CD4-positive, alpha-beta memory T cell (primary cell): Measurements from ENCODE around the gene DIP2C. TPM values are rescaled to one million over a fixed set of nuclear protein-coding genes. Genes with fewer than 3 reads are reported as not detected.
"Not testable (repeated sequence)": the region's sequence is repeated elsewhere in the genome, so short reads cannot be mapped to it uniquely, and the experiment has no call there.

Experiments used
- CTCF ChIA-PET: fragments of 350-600 bp; sonication (Branson Sonifier 250); formaldehyde crosslinking; loops from one replicate; lab custom pipeline; 2021; ENCODE audit warnings: inconsistent platforms; ENCODE audit not compliant: partially characterized antibody; lab: Charles Lee
- POLR2A ChIA-PET: fragments of 350-600 bp; sonication (Branson Sonifier 250); formaldehyde crosslinking; loops from one replicate; lab custom pipeline; 2021; ENCODE audit not compliant: partially characterized antibody; lab: Charles Lee
- DNase-seq, 5 donors: peaks; one replicate each; pipeline versions ENCODE4 v3.0.0 to v3.0.0-alpha.2; 2020 to 2022; ENCODE audit warnings: mixed read lengths in 1 of 5
- H3K27ac ChIP-seq: one replicate; pipeline ENCODE4 v1.7.0; 2013; ENCODE audit warnings: low read depth, low read length
- H3K27me3 ChIP-seq: 2 replicates; pipeline ENCODE4 v1.7.0; 2013; ENCODE audit warnings: mild to moderate bottlenecking, low read length, moderate library complexity; ENCODE audit not compliant: insufficient read depth
- H3K36me3 ChIP-seq: 2 replicates; pipeline ENCODE4 v1.7.0; 2013; ENCODE audit warnings: mild to moderate bottlenecking, low read length, moderate library complexity; ENCODE audit not compliant: insufficient read depth
- H3K4me1 ChIP-seq: 2 replicates; pipeline ENCODE4 v1.7.0; 2013; ENCODE audit warnings: mild to moderate bottlenecking, low read length, moderate library complexity; ENCODE audit not compliant: insufficient read depth
- H3K4me3 ChIP-seq, 2 donors: one replicate each; pipeline ENCODE4 v1.7.0; 2013; ENCODE audit warnings: low read length in 2 of 2, mild to moderate bottlenecking in 1 of 2
- H3K9me3 ChIP-seq, 2 donors: one replicate each; pipeline ENCODE4 v1.7.0; 2013; ENCODE audit warnings: low read length in 2 of 2, control low read depth in 1 of 2; ENCODE audit not compliant: control insufficient read depth in 1 of 2
- H3K27ac Mint-ChIP-seq, 7 donors: one replicate each; pipeline ENCODE4 v1.8.0; 2020 to 2021; ENCODE audit warnings: mixed read lengths in 7 of 7, mild to moderate bottlenecking in 6 of 7, inconsistent platforms in 3 of 7, moderate library complexity in 3 of 7
- H3K27me3 Mint-ChIP-seq, 2 donors: one replicate each; pipeline ENCODE4 v1.8.0; 2020 to 2021; ENCODE audit warnings: mixed read lengths in 2 of 2
- H3K36me3 Mint-ChIP-seq, 2 donors: one replicate each; pipeline ENCODE4 v1.8.0; 2020 to 2021; ENCODE audit warnings: mixed read lengths in 2 of 2, inconsistent platforms in 1 of 2, mild to moderate bottlenecking in 1 of 2
- H3K4me1 Mint-ChIP-seq, 4 donors: one replicate each; pipeline ENCODE4 v1.8.0; 2020 to 2021; ENCODE audit warnings: mixed read lengths in 4 of 4, mild to moderate bottlenecking in 1 of 4
- H3K4me3 Mint-ChIP-seq, 8 donors: one replicate each; pipeline ENCODE4 v1.8.0; 2020 to 2021; ENCODE audit warnings: mixed read lengths in 8 of 8, mild to moderate bottlenecking in 7 of 8, moderate library complexity in 6 of 8, inconsistent platforms in 3 of 8
- H3K9me3 Mint-ChIP-seq, 8 donors: one replicate each; pipeline ENCODE4 v1.8.0; 2020 to 2021; ENCODE audit warnings: mixed read lengths in 8 of 8, mild to moderate bottlenecking in 5 of 8, inconsistent platforms in 3 of 8, moderate library complexity in 1 of 8
- intact Hi-C: fragments of 100-400 bp; cut with micrococcal nuclease; formaldehyde crosslinking; loops from one replicate; pipeline ENCODE4 v1.15.1; 2023
- polyA plus RNA-seq, 2 donors: library from polyadenylated mRNA; unstranded; fragments of 300-500 nt; fragmentation: Illumina TruSeq; gene quantifications; one replicate each; pipeline ENCODE4 v1.2.3, GENCODE V29; 2021
- total RNA-seq, 2 experiments: library from RNA; stranded (reverse); gene quantifications; one replicate each; pipeline ENCODE4 v1.2.3, GENCODE V29; 2021

The DIP2C gene
- total and polyA plus RNA-seq, 4 experiments from 2014 or later, result 1.1 to 6.0 (median 3.9) TPM

- Histone ChIP-seq H3K9me3 (no peaks in the 10 kb centered on the region), H3K4me3 (no peak overlapping the region), H3K4me1 (no peaks in the 10 kb centered on the region), H3K27me3 (no peaks in the 10 kb centered on the region), H3K27ac (no peak overlapping the region), H3K36me3 (no peaks in the 10 kb centered on the region)
- no peaks in the 10 kb centered on the region for H3K4me1 Mint-ChIP-seq
- no peak overlapping the region for H3K4me3 Mint-ChIP-seq
- H3K27me3 Mint-ChIP-seq, result peaks cover 5 to 11% of the 10 kb centered on the region in 2 donors
- ChIA-PET POLR2A (no interaction called here), CTCF (no interaction called here)
- no peak overlapping the region for H3K27ac Mint-ChIP-seq
- DNase-seq, result no peak
- peaks cover 3 to 14% (median 9%) of the 10 kb centered on the region in 8 donors for H3K9me3 Mint-ChIP-seq
- intact Hi-C loops, result no loop called here
- no peaks in the 10 kb centered on the region for H3K36me3 Mint-ChIP-seq
These were observed 23.1 kb upstream of the DIP2C start for GRCh38 chr10:712575-712974.

GRCh38 chr10:712089-712488, 22.6 kb upstream of the DIP2C start:
- no peaks in the 10 kb centered on the region for H3K36me3 Mint-ChIP-seq
- no peak overlapping the region for H3K4me3 Mint-ChIP-seq

GRCh38 chr10:707861-708260, 18.4 kb upstream of the DIP2C start:
- H3K36me3 ChIP-seq, result no peaks in the 10 kb centered on the region
- H3K4me3 Mint-ChIP-seq, result no peak overlapping the region
- no peak for DNase-seq
- H3K4me1 ChIP-seq, result no peaks in the 10 kb centered on the region
- H3K36me3 Mint-ChIP-seq, result no peaks in the 10 kb centered on the region
- CTCF ChIA-PET, result no interaction called here
- H3K4me3 ChIP-seq, result no peak overlapping the region
- H3K27ac ChIP-seq, result no peak overlapping the region
- H3K9me3 ChIP-seq, result no peaks in the 10 kb centered on the region
- POLR2A ChIA-PET, result no interaction called here
- peaks cover 18 to 22% of the 10 kb centered on the region in 2 donors for H3K27me3 Mint-ChIP-seq
- intact Hi-C loops, result no loop called here
- peaks cover 0 to 15% (median 7%) of the 10 kb centered on the region in 8 donors for H3K9me3 Mint-ChIP-seq
- H3K27me3 ChIP-seq, result no peaks in the 10 kb centered on the region
- H3K27ac Mint-ChIP-seq, result no peak overlapping the region
- H3K4me1 Mint-ChIP-seq, result no peaks in the 10 kb centered on the region

More at GRCh38 chr10:712089-712488, 22.6 kb upstream of the DIP2C start:
- intact Hi-C loops, result no loop called here
- Histone ChIP-seq H3K27ac (no peak overlapping the region), H3K36me3 (no peaks in the 10 kb centered on the region), H3K9me3 (no peaks in the 10 kb centered on the region), H3K4me3 (no peak overlapping the region), H3K4me1 (no peaks in the 10 kb centered on the region), H3K27me3 (no peaks in the 10 kb centered on the region)
- H3K4me1 Mint-ChIP-seq, result no peaks in the 10 kb centered on the region
- ChIA-PET CTCF (no interaction called here), POLR2A (no interaction called here)
- H3K9me3 Mint-ChIP-seq, result peaks cover 3 to 14% (median 9%) of the 10 kb centered on the region in 8 donors
- peaks cover 10 to 16% of the 10 kb centered on the region in 2 donors for H3K27me3 Mint-ChIP-seq
- DNase-seq, result no peak
- H3K27ac Mint-ChIP-seq, result no peak overlapping the region

- no peaks in the 10 kb centered on the region for H3K9me3 ChIP-seq
- no peak overlapping the region for H3K4me3 Mint-ChIP-seq
- H3K4me3 ChIP-seq, result no peak overlapping the region
- H3K36me3 Mint-ChIP-seq, result no peaks in the 10 kb centered on the region
- ChIA-PET POLR2A (no interaction called here), CTCF (no interaction called here)
- peaks cover 18 to 24% of the 10 kb centered on the region in 2 donors for H3K27me3 Mint-ChIP-seq
- peaks cover 0 to 16% (median 7%) of the 10 kb centered on the region in 8 donors for H3K9me3 Mint-ChIP-seq
- no peak overlapping the region for H3K27ac ChIP-seq
- DNase-seq, result no peak
- H3K27ac Mint-ChIP-seq, result no peak overlapping the region
- no peaks in the 10 kb centered on the region for H3K4me1 Mint-ChIP-seq
- H3K4me1 ChIP-seq, result no peaks in the 10 kb centered on the region
- no peaks in the 10 kb centered on the region for H3K27me3 ChIP-seq
- no peaks in the 10 kb centered on the region for H3K36me3 ChIP-seq
- intact Hi-C loops, result no loop called here
These were observed 18.0 kb upstream of the DIP2C start for GRCh38 chr10:707456-707855.

GRCh38 chr10:703118-703517, 13.7 kb upstream of the DIP2C start:
- intact Hi-C loops, result no loop called here
- no peaks in the 10 kb centered on the region for H3K27me3 ChIP-seq
- no peak overlapping the region for H3K4me3 Mint-ChIP-seq
- ChIA-PET CTCF (no interaction called here), POLR2A (no interaction called here)
- peaks cover 0 to 16% (median 8%) of the 10 kb centered on the region in 8 donors for H3K9me3 Mint-ChIP-seq
- no peak overlapping the region for H3K27ac ChIP-seq
- no peak overlapping the region for H3K4me3 ChIP-seq
- H3K4me1 Mint-ChIP-seq, result no peaks in the 10 kb centered on the region
- H3K27me3 Mint-ChIP-seq, result peaks cover 22 to 25% of the 10 kb centered on the region in 2 donors
- H3K36me3 ChIP-seq, result no peaks in the 10 kb centered on the region
- H3K9me3 ChIP-seq, result no peaks in the 10 kb centered on the region
- no peaks in the 10 kb centered on the region for H3K36me3 Mint-ChIP-seq
- H3K4me1 ChIP-seq, result no peaks in the 10 kb centered on the region
- no peak for DNase-seq
- H3K27ac Mint-ChIP-seq, result no peak overlapping the region

GRCh38 chr10:700183-700582, 10.7 kb upstream of the DIP2C start:
- intact Hi-C loops, H3K27me3 ChIP-seq, H3K36me3 Mint-ChIP-seq, CTCF ChIA-PET, H3K27ac ChIP-seq, H3K4me1 ChIP-seq, H3K4me1 Mint-ChIP-seq, H3K9me3 ChIP-seq, H3K4me3 ChIP-seq, H3K4me3 Mint-ChIP-seq, H3K36me3 ChIP-seq, DNase-seq, H3K27ac Mint-ChIP-seq, POLR2A ChIA-PET: not testable (repeated sequence)
- H3K27me3 Mint-ChIP-seq, result peaks cover 17 to 21% of the 10 kb centered on the region in 2 donors
- H3K9me3 Mint-ChIP-seq, result peaks cover 0 to 16% (median 8%) of the 10 kb centered on the region in 8 donors

- no peaks in the 10 kb centered on the region for H3K4me1 ChIP-seq
- intact Hi-C loops, result no loop called here
- H3K4me1 Mint-ChIP-seq, result peaks cover 0 to 7% (median under 1%) of the 10 kb centered on the region in 4 donors
- DNase-seq, result no peak
- no peaks in the 10 kb centered on the region for H3K27me3 ChIP-seq
- H3K9me3 Mint-ChIP-seq, result peaks cover 0 to 2% (median 0%) of the 10 kb centered on the region in 8 donors
- CTCF ChIA-PET, result no interaction called here
- H3K27ac Mint-ChIP-seq, result no peak overlapping the region
- H3K27ac ChIP-seq, result no peak overlapping the region
- POLR2A ChIA-PET, result no interaction called here
- no peak overlapping the region for H3K4me3 Mint-ChIP-seq
- H3K27me3 Mint-ChIP-seq, result peaks cover 11 to 20% of the 10 kb centered on the region in 2 donors
- no peak overlapping the region for H3K4me3 ChIP-seq
- no peaks in the 10 kb centered on the region for H3K36me3 ChIP-seq
- H3K36me3 Mint-ChIP-seq, result no peaks in the 10 kb centered on the region
- no peaks in the 10 kb centered on the region for H3K9me3 ChIP-seq
These were observed 7.8 kb upstream of the DIP2C start for GRCh38 chr10:697097-697875.
